ENCODE results near the gene WBP1.
"Not testable (repeated sequence)": the region's sequence is repeated elsewhere in the genome, so short reads cannot be mapped to it uniquely, and the experiment has no call there.

Gene WBP1

GRCh38 chr2:74454654-74455511 lies 3.4 kb upstream of the WBP1 start, which contains the start of gene INO80B:
INO80B (plus strand) TSS chr2:74455087; CDS start chr2:74455117, 30 bp downstream.
- FAIRE-seq, result peak; percentile 91

GRCh38 chr2:74457129-74457548 lies 1.1 kb upstream of the WBP1 start:
- FAIRE-seq, result no peak

GRCh38 chr2:74457549-74458131 lies 598 bp upstream of the WBP1 start:
- no peak for FAIRE-seq

- FAIRE-seq, result no peak
Measured at GRCh38 chr2:74458938-74459363, 713 bp downstream of the WBP1 start.

GRCh38 chr2:74459503-74460118 lies 1.4 kb downstream of the WBP1 start:
- not testable (repeated sequence) for FAIRE-seq

- not testable (repeated sequence) for FAIRE-seq
Measured at GRCh38 chr2:74460187-74460586, 1.9 kb downstream of the WBP1 start.

- FAIRE-seq, result no peak
Measured at GRCh38 chr2:74461187-74462053, 3.2 kb downstream of the WBP1 start.

- no peak for FAIRE-seq
Measured at GRCh38 chr2:74462054-74462785, 4.0 kb downstream of the WBP1 start.

- no peak for FAIRE-seq
Measured at GRCh38 chr2:74462786-74463105, 4.5 kb downstream of the WBP1 start.

- FAIRE-seq, result no peak
Measured at GRCh38 chr2:74464406-74464805, 6.2 kb downstream of the WBP1 start.

- FAIRE-seq, result not testable (repeated sequence)
Measured at GRCh38 chr2:74470742-74471141, 12.5 kb downstream of the WBP1 start.

GRCh38 chr2:74471332-74472065 lies 13.3 kb downstream of the WBP1 start:
- no peak for FAIRE-seq

- no peak for FAIRE-seq
Measured at GRCh38 chr2:74472086-74472944, 14.1 kb downstream of the WBP1 start, which contains the start of gene MRPL53. MRPL53 (minus strand) TSS chr2:74472680; CDS start chr2:74472660, 20 bp downstream.

GRCh38 chr2:74472945-74473258 lies 14.7 kb downstream of the WBP1 start:
- FAIRE-seq, result no peak

- no peak for FAIRE-seq
Measured at GRCh38 chr2:74474481-74474880, 16.2 kb downstream of the WBP1 start.

GRCh38 chr2:74474899-74475298 lies 16.7 kb downstream of the WBP1 start:
- no peak for FAIRE-seq

- no peak for FAIRE-seq
Measured at GRCh38 chr2:74481431-74481830, 23.2 kb downstream of the WBP1 start.

GRCh38 chr2:74481961-74482800 lies 23.9 kb downstream of the WBP1 start:
- no peak for FAIRE-seq

All from islet of Langerhans (tissue), 1 donor.